K562 (cell line): ENCODE data around the gene CEP120. TPM values are rescaled to one million over a fixed set of nuclear protein-coding genes. Genes with fewer than 3 reads are reported as not detected.
A peak's percentile ranks its signal among the peaks of the same experiment; 100 is the strongest.

ENCODE experiments used
- ATAC-seq: fragments of 200-7000 bp; cut with Tn5 transposase; 3 replicates; pipeline ENCODE4 v1.9.1; 2020; ENCODE audit warnings: moderate library complexity
- BruUV-seq: library from RNA; stranded (reverse); fragments of 400-500 nt; replicated peaks from 2 replicates; lab custom pipeline; 2021; lab: Mats Ljungman, UMichigan
- CTCF ChIA-PET: fragments of 300-600 bp; formaldehyde crosslinking; extraction: SDS; loops from one replicate; lab custom pipeline; 2021; ENCODE audit warnings: low intra/inter-chr PET ratio; lab: Yijun Ruan, JAX
- POLR2A ChIA-PET: fragments of 300-600, 350-650 bp; sonication (Branson Sonifier 250); formaldehyde crosslinking; extraction: SDS; loops from one replicate; lab custom pipeline; 2021; ENCODE audit warnings: antibody characterized with exemption, inconsistent platforms; lab: Yijun Ruan, JAX
- DNase-seq, 4 experiments: peaks; one replicate each; pipeline versions ENCODE4 v3.0.0 to v3.0.0-alpha.2; 2011 to 2018; ENCODE audit warnings: low spot score in 3 of 4, mixed read lengths in 3 of 4; ENCODE audit errors: extremely low read depth in 1 of 4
- FAIRE-seq: peaks from 2 replicates; lab custom pipeline; 2011; peaks lifted over from hg19 to GRCh38; lab: Jason Lieb, UNC
- H2AFZ ChIP-seq: 2 replicates; pipeline ENCODE4 v1.6.0; 2011; ENCODE audit warnings: low read depth, low read length, control low read depth, inconsistent platforms
- H3K27ac ChIP-seq: fragments of 200-600 bp; 3 replicates; pipeline ENCODE4 v1.8.0; 2011; ENCODE audit warnings: low read depth, mild to moderate bottlenecking, control low read depth, inconsistent platforms, low read length, moderate library complexity, mixed read lengths; ENCODE audit errors: extremely low read depth
- H3K27me3 ChIP-seq, 2 experiments: fragments of 300-600 bp in 1 of 2; 2 replicates in 1 of 2; 3 replicates in 1 of 2; pipeline versions ENCODE4 v1.6.0 to v1.8.0; 2011; ENCODE audit warnings: inconsistent platforms in 2 of 2, low read length in 2 of 2, mild to moderate bottlenecking in 1 of 2, mixed read lengths in 1 of 2, moderate library complexity in 1 of 2; ENCODE audit not compliant: control insufficient read depth in 2 of 2, insufficient read depth in 2 of 2
- H3K36me3 ChIP-seq: fragments of 300-600 bp; 3 replicates; pipeline ENCODE4 v1.8.0; 2011; ENCODE audit warnings: mild to moderate bottlenecking, low read length, inconsistent platforms; ENCODE audit not compliant: control insufficient read depth, insufficient read depth
- H3K4me1 ChIP-seq, 2 experiments: fragments of 200-600 bp in 1 of 2; replicated peaks in 1 of 2; 2 replicates in 1 of 2; 3 replicates in 1 of 2; pipeline versions ENCODE4 v1.5.1 to v1.8.0; 2011; ENCODE audit warnings: inconsistent platforms in 2 of 2, low read length in 2 of 2, mild to moderate bottlenecking in 1 of 2, mixed read lengths in 1 of 2, moderate library complexity in 1 of 2; ENCODE audit not compliant: control insufficient read depth in 2 of 2, insufficient read depth in 2 of 2
- H3K4me2 ChIP-seq: 2 replicates; pipeline ENCODE4 v1.6.1; 2011; ENCODE audit warnings: low read length, control low read depth, inconsistent platforms, mixed read lengths; ENCODE audit not compliant: insufficient read depth
- H3K4me3 ChIP-seq: fragments of 200-600 bp; sonication (generic), shearing (Covaris generic); 2 replicates; pipeline ENCODE4 v1.5.1; 2016; ENCODE audit warnings: control low read depth, inconsistent platforms
- H3K79me2 ChIP-seq: fragments of 200-600 bp; 3 replicates; pipeline ENCODE4 v1.8.0; 2011; ENCODE audit warnings: low read length, inconsistent platforms; ENCODE audit not compliant: control insufficient read depth, insufficient read depth
- H3K9ac ChIP-seq, 2 experiments: 2 replicates each; pipeline versions ENCODE4 v1.6.0 to v1.6.1; 2011; ENCODE audit warnings: low read depth in 2 of 2, low read length in 2 of 2, control low read depth in 1 of 2, inconsistent platforms in 1 of 2, mild to moderate bottlenecking in 1 of 2, mixed read lengths in 1 of 2; ENCODE audit not compliant: insufficient read depth in 1 of 2
- H3K9me1 ChIP-seq: one replicate; pipeline ENCODE4 v1.6.0; 2011; ENCODE audit warnings: inconsistent platforms, mild to moderate bottlenecking, low read length, moderate library complexity; ENCODE audit not compliant: control insufficient read depth, insufficient read depth
- H3K9me3 ChIP-seq: replicated peaks from 2 replicates; pipeline ENCODE4 v1.5.1; 2011; ENCODE audit warnings: low read depth, low read length, inconsistent platforms; ENCODE audit not compliant: control insufficient read depth, insufficient read depth
- H4K20me1 ChIP-seq: replicated peaks from 2 replicates; pipeline ENCODE4 v1.6.1; 2011; ENCODE audit warnings: low read length, inconsistent platforms, mixed read lengths; ENCODE audit not compliant: control insufficient read depth, insufficient read depth
- AFF4 ChIP-seq: sonication (generic); formaldehyde crosslinking; IDR thresholded peaks from 2 replicates; pipeline ENCODE4 v1.8.0; 2023; ENCODE audit warnings: mild to moderate bottlenecking, missing genetic modification reagents
- CTCF ChIP-seq, 3 experiments: IDR thresholded peaks in 2 of 3; conservative IDR thresholded peaks in 1 of 3; 2 replicates each; pipeline ENCODE4 v1.5.1; 2011 to 2012; ENCODE audit warnings: low read length in 3 of 3, mild to moderate bottlenecking in 3 of 3, control low read depth in 2 of 3, improper control_type of control experiment in 1 of 3, inconsistent platforms in 1 of 3, low read depth in 1 of 3, mixed read lengths in 1 of 3, moderate library complexity in 1 of 3; ENCODE audit not compliant: insufficient read depth in 2 of 3
- NR3C1 ChIP-seq: sonication (generic); formaldehyde crosslinking; IDR thresholded peaks from 2 replicates; pipeline ENCODE4 v1.8.1; 2022; ENCODE audit warnings: missing genetic modification reagents
- RAD21 ChIP-seq, 2 experiments: fragments of 250-450 bp in 1 of 2; fragments of 450-650 bp in 1 of 2; sonication (Bioruptor Pico) in 1 of 2; formaldehyde crosslinking in 1 of 2; IDR thresholded peaks in 1 of 2; conservative IDR thresholded peaks in 1 of 2; 2 replicates each; pipeline versions ENCODE4 v1.4.0 to v1.8.0; 2020 to 2022; ENCODE audit warnings: mild to moderate bottlenecking in 2 of 2, moderate library complexity in 1 of 2
- WGBS: fragments of 100-300 bp; shearing (Covaris generic); methylation state at CpG from one replicate; pipeline ENCODE4 v1.1.6; 2016; ENCODE audit warnings: low coverage, mixed read lengths; ENCODE audit not compliant: insufficient coverage; ENCODE audit errors: missing lambda C conversion rate; 5-methylcytosine and 5-hydroxymethylcytosine counted together
- in situ Hi-C: fragments of 300-500 bp; cut with MboI; formaldehyde crosslinking; loops from 4 replicates; pipeline ENCODE4 v1.15.0; 2018; ENCODE audit warnings: inconsistent platforms, mixed read lengths
- intact Hi-C: fragments of 100-400 bp; cut with micrococcal nuclease; formaldehyde crosslinking; loops from 2 replicates; pipeline ENCODE4 v1.14.2; 2022
- polyA plus RNA-seq, 8 experiments: library from polyadenylated mRNA; depleted of rRNA in 4 of 8; stranded (reverse) in 5 of 8; unstranded in 3 of 8; fragments of >200 nt; fragmentation: Nextera tagmentation in 2 of 8; fragmentation: Illumina TruSeq in 1 of 8; extraction: Ambion mirVana in 2 of 8; extraction: Trizol in 1 of 8; gene quantifications; 2 replicates each; pipeline versions ENCODE4 v1.2.1 to v1.2.3, GENCODE V29; 2011 to 2014; ENCODE audit warnings: inconsistent platforms in 1 of 8, missing spikeins in 1 of 8
- total RNA-seq, 7 experiments: library from RNA; depleted of rRNA in 6 of 7; stranded (reverse); fragments of >200 nt in 6 of 7; fragmentation: Illumina TruSeq in 2 of 7; extraction: Trizol in 2 of 7; gene quantifications; 2 replicates each; pipeline versions ENCODE4 v1.2.1 to v1.2.3, GENCODE V29; 2011 to 2021; ENCODE audit warnings: low replicate concordance in 1 of 7
- TF ChIP-seq, protein P1 (sequence below), 2 experiments: fragments of 450-650 bp in 1 of 2; sonication (generic) in 1 of 2; formaldehyde crosslinking in 1 of 2; IDR thresholded peaks in 1 of 2; conservative IDR thresholded peaks in 1 of 2; 2 replicates each; pipeline versions ENCODE4 v1.6.1 to v1.8.1; 2016 to 2023; ENCODE audit warnings: mild to moderate bottlenecking in 2 of 2, moderate library complexity in 2 of 2, inconsistent platforms in 1 of 2, missing genetic modification reagents in 1 of 2

Gene CEP120
- total and polyA plus RNA-seq, 9 of the 15 experiments (the other 6 are each of a cell fraction or from before 2014, with no cell fraction given), result 3.3 to 24.9 (median 14.4) TPM

DNA sequence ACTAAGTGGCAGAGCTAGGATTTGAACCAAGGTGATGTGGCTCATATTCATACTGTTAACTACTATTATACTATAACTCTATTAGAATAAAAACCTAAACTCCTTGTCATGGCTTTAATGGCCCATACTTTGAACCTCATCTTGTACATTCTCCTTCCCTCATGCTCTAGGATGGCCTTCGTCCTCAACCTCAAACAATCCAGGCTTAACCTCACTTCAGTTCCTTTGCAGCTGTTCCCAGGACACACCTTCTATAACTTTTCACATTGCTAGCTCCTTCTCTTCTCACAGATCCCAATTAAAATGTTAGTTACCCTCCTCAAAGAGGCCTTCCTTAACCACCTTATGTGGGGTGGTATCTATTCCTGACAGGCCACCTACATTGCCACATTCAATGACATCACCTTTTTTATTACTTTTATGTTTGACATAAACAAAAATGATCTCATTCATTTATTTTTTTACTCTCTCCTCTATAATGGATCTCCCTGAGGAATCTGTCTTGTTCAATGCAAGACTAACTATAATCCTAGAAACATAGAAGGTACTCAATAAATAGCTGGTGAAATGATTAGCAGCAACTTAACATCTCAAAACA lies 53.7 kb downstream of the CEP120 start:
- intact Hi-C loops, result no loop called here
- ChIA-PET CTCF (no interaction called here), POLR2A (no interaction called here)

DNA sequence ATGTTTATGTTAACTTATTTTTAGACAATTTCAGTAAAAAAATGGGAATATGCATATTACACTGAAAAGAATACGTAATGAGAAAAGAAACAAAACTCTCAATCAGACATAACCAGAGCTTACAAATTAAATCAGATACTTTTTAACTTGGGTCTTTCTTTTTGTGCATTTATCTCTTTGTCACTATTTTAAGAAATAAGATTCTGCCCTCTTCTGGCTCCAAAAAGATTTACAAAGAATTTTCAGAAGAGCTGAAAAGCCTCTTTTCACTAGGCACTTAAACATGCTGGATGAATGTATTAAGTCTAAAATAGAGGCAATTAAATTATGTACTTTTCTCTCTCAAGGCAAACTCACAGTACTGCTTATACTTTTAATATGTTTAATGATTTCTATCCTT lies 55.5 kb downstream of the CEP120 start:
- H3K4me3 ChIP-seq, result no peak overlapping the region
- ChIA-PET CTCF (interaction anchor here (0.8 kb wide), 1 partner anchor 471 kb away, joined by 3 read pairs; no protein-coding TSS in a partner anchor), POLR2A (no interaction called here)
- DNase-seq (no peak), FAIRE-seq (no peak), ATAC-seq (no peak)
- no peaks in the 10 kb centered on the region for H3K4me1 ChIP-seq
- peaks cover 25% of the 10 kb centered on the region; the same call in 2 of the 3 replicates for H3K36me3 ChIP-seq
- no peak overlapping the region for H3K27ac ChIP-seq
- no peaks in the 10 kb centered on the region for H3K79me2 ChIP-seq
- no peak overlapping the region for H3K4me2 ChIP-seq
- in situ Hi-C loops, result loop anchor here (25.0 kb wide), 1 partner anchor 855 kb away; no protein-coding TSS in a partner anchor
- H4K20me1 ChIP-seq, result no peaks in the 10 kb centered on the region
- 88% methylated on average over 1 of the region's 1 CpG for WGBS
- BruUV-seq, result no TSS peak
- no peaks in the 10 kb centered on the region for H3K9me3 ChIP-seq
- intact Hi-C loops, result no loop called here
- TF ChIP-seq RAD21 (CRISPR knock-in tag; conservative IDR thresholded peaks at IDR 0.05 in 1 of 2, IDR thresholded peaks at IDR 0.05 in 1 of 2), result peak; percentile 37 to 40; a peak in 2 of 4 replicates
- TF ChIP-seq CTCF (IDR thresholded peaks at IDR 0.05 in 2 of 3, conservative IDR thresholded peaks at IDR 0.05 in 1 of 3; ENCODE audit: insufficient read depth in 2 of 3, low read depth in 1 of 3, low read length in 3 of 3), result peak in 1 of 3 experiments; percentile 32; a peak in 2 of 6 replicates
- TF ChIP-seq AFF4 (CRISPR knock-in tag), result no peak
- no peak overlapping the region for H3K9ac ChIP-seq
- H2AFZ ChIP-seq, result no peak overlapping the region
- no peaks in the 10 kb centered on the region for H3K9me1 ChIP-seq
- no peaks in the 10 kb centered on the region for H3K27me3 ChIP-seq

More for the DNA sequence above, 53.7 kb downstream of the CEP120 start:
- Histone ChIP-seq H3K27ac (no peak overlapping the region), H4K20me1 (no peaks in the 10 kb centered on the region), H2AFZ (no peak overlapping the region), H3K4me1 (no peaks in the 10 kb centered on the region), H3K4me3 (no peak overlapping the region), H3K9ac (no peak overlapping the region), H3K9me1 (no peaks in the 10 kb centered on the region), H3K36me3 (peaks cover 31% of the 10 kb centered on the region), H3K9me3 (no peaks in the 10 kb centered on the region), H3K27me3 (no peaks in the 10 kb centered on the region), H3K4me2 (no peak overlapping the region), H3K79me2 (no peaks in the 10 kb centered on the region)
- WGBS, result 100% methylated on average over 1 of the region's 1 CpG
- FAIRE-seq (no peak), DNase-seq (no peak), ATAC-seq (no peak)
- TF ChIP-seq NR3C1 (CRISPR knock-in tag), result no peak
- TF ChIP-seq, protein P1, sequence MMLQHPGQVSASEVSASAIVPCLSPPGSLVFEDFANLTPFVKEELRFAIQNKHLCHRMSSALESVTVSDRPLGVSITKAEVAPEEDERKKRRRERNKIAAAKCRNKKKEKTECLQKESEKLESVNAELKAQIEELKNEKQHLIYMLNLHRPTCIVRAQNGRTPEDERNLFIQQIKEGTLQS (IDR thresholded peaks at IDR 0.05), result 0 out of 2 replicates have a peak, but pooled peaks have one; percentile 17
- TF ChIP-seq, protein P1 (CRISPR knock-in tag; conservative IDR thresholded peaks at IDR 0.05), result no peak
- in situ Hi-C loops, result loop anchor here (25.0 kb wide), 1 partner anchor 857 kb away; no protein-coding TSS in a partner anchor
- BruUV-seq, result no TSS peak
